GM21360 (cell line): ENCODE results near the gene CEMIP2.

ENCODE experiments used
- ATAC-seq: cut with Tn5 transposase; IDR thresholded peaks from one replicate; pipeline ENCODE4 v1.9.1; 2021; ENCODE audit warnings: mild to moderate bottlenecking, moderate library complexity; ENCODE audit not compliant: unreplicated experiment

Gene CEMIP2

DNA sequence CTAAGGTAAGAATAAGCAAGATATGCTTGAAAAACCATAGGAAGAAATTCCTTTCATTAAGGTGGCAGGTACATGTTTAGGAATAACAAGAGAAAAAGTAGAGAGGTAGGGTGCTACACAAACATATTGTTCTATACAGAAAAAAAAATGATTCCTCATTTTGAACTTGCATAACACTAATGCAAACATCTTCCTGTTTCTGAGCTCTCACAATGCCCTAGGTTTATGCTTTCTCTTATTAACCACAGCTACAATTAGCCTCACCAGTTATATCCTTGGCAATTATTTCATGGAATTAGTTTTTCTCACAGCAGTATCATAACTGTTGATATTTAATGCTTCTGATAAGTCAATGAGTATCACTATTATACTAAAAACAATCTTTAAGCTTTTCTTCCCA, 20.7 kb downstream of the CEMIP2 start:
- ATAC-seq = no peak

DNA sequence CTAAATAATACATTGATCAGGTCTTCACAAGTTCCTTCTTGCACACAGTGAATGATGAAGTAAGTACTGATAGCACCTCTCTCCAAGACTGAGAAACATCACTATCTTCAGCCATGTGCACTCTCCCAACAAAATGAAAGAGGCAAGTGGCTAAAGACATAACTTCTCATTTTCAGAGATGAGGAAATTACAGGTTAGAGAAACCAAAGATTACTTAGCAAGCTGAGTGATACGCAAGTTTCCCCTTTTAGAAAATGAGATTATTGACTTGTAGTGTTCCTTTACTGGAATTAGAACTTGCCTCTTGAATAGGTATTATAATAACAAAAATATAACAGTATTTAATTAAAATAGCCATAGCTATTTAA, 21.6 kb downstream of the CEMIP2 start:
- ATAC-seq = no peak

DNA sequence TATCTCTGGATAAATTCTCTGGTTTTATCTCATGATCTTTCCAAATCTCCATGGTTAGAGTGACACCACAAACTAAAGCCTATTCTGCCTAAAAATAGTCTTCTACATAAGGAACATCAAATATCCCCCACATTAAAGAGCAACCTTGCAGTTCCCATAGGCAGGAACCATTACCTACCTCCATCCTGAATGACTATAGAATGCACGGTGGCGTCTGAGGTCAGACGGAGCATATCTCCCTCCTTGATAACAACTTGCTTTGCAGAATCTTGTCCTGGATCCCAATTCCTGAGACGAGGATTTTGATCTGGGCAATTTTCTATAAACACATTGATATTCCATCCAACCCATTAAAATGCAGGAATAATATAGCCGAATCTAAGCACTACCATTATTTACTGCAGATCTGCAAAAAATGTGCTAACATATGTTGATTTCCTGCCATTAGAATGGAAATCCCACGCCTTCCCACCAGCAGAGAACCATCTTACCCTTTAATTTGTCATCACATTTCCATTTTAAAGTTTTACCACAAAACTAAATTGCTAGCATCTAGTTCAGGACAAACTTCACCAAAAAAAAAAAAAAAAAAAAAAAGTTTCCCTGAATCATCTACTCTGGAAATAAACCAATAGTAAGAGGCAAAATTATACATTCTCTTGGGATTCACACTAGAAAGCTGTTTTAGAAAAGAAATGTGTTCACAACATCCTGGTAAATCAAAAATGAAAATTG, 22.1 kb downstream of the CEMIP2 start:
- ATAC-seq = no peak

DNA sequence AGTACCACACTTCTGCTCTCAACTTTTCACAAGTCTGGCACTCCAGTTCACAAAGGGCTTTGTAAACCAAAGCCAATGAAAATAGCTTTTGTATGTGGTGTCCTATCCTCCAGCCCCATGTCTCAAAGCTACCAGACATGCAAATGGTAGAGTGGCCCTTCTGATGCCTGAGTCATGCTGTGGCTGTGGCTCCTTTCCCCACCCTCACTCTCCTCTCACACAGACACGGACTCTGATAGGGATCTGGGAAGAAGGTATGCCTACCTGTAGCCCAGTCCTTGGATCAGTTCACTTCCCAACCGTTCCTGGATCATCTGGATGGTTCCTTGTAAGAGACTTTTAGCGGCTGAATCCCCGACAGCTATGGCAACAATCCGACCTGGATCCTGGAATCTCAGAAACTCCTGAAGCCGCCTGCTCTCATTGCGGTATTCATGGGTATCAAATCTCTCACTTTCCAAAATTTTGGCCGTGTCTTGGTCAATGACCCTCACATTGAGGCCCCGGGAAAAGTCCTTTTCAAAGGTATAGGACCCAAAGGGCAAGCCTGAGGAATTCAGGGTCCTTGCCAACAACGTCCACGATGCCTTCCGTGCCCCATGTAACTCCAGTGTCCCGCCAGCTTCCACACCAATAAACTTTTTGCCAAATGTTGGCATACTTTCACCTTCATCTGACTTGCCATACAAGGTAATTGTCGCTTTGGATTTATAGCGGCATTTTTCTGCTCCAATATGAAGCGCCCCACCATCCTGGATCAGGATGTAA, 23.4 kb downstream of the CEMIP2 start:
- no peak for ATAC-seq

DNA sequence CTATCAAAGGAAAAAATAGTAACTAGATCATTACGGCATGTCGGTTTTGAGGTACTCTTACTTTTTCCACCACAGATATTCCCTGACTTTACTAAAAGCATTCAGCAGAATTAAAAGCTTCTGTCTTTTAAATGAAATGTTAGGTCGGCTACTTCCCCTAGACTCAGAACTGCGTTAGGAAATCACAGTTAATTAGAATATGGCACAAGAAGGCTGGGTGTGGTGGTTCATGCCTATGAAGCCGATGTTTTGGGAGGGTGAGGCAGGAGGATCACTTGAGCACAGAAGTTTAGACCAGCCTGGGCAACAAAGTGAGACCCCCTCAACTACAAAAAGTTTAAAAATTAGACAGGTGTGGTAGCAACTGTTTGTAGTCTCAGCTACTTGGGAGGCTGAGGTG, 24.4 kb downstream of the CEMIP2 start:
- no peak for ATAC-seq

DNA sequence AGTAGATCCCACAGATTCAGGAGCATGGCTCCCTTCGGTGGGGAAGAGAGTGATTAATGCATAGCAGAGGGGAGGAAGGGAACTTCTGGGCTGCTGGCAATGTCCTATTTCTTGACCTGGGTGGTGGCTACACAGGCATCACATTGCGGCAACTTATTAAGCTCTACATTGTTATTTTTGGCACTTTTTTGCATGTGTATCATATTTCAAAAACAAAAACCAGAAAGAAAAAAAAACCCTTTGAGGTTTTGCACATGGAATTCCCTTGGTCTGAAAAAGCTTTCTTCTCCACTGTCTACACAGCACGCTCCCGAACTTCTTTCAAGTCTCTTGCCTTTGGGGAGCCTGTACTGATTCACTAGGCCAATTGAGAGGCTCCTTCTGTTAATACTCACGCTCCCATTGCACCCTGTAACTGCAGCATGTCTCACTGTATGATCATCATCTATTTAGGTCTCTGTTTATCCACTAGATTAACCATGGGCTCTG, 25.1 kb downstream of the CEMIP2 start:
- no peak for ATAC-seq

DNA sequence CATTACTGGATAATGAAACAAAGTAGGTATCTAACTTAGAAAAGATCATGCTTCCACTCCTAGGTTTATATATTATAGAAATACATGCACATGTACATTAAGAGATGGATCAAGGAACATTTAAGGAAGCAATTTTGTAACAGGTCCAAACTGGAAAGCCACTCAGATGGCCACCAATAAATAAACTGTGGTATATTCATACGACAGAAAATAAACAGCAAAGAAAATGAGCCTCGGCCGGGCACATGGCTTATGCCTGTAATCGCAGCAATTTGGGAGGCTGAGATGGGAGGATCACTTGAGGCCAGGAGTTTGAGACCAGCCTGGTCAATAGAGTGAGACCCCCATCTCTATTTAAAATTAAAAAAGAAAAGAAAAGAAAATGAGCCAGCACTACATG, 25.6 kb downstream of the CEMIP2 start:
- ATAC-seq = no peak

DNA sequence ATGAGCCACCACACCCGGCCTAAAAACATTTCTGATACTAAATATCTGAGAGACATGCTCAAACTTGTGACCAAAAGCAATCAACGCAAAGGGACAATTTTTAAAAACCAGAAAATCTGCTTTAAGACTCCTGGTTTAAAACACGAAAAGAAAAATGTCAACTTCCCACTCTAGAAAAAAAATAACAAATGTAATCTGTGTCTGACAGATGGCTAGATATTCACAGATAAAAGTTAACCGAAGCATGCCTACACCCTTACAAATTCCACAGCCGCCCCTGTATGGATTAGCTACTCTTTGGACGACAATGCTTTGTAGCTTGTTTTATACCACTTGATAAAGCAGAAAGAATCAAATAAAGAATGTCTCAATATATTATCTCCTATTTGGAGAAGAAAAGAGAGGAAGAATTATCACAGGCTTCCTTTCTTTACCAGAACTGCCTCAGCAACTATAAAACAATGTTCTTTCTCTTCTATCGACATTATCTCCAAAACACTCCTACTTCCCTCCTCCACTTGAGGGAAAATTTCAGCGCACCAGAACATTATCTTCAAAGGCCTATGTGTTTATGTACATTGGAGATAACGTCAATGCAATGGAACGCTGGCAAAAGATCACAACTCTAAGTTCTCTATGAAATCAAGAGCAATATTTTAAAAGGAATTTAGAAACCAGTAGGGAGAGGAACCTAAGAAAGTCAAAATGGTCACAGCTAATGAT, 26.2 kb downstream of the CEMIP2 start:
- no peak for ATAC-seq

DNA sequence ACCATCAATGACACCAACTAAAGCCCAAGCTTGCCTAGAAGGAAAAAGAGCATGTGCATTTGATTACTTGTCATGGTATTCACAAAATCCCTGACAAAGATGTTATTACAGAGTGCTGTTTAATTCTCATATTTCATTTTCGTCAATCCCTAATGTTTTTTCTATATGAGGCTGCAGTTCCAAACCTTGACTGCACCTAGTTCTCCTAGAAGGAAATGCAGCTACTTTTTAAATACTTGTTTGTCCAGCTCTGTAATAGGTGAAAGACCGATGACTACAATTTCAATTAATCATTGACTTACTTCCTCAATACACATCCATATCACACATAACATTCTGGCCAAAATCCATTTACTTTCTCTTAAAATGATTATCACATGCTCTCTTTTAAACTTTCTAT, 28.1 kb downstream of the CEMIP2 start:
- ATAC-seq = no peak

DNA sequence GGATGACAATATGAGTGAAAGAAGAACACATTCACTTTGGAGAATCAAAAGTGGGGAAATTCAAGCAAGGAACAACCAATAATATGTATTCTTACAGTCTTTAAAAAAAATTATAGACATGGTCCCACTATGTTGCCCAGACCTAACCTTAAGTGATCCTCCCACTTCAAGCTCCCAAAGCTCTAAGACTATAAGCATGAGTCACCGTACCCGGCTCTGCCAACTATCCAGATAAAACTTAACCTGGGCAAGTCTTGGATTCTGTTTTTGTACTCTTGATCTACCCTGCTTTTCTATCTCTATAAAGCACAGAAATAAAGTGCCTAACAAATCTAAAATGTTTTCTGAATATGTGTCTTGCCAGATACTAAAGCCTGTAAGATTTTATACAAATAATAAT, 30.9 kb downstream of the CEMIP2 start:
- ATAC-seq = no peak

DNA sequence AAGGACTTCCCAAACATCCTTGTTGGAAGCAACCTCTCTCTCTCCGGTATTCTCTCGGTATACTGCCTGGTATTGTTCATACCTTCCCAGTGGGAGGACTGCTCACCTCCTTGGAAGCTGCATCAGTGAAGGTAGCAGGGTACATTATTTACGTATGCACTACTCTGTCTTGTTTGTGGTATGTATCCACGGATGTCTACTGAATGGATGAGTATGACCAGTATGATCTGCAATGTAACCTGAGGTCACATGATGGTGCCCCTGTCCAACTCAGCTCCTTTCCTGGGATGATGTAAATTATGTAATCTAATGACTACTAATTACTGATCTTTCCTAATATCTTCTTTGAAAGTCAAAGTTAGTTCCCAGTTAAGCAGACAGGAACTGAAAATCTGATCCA, 32.1 kb downstream of the CEMIP2 start:
- ATAC-seq = no peak

DNA sequence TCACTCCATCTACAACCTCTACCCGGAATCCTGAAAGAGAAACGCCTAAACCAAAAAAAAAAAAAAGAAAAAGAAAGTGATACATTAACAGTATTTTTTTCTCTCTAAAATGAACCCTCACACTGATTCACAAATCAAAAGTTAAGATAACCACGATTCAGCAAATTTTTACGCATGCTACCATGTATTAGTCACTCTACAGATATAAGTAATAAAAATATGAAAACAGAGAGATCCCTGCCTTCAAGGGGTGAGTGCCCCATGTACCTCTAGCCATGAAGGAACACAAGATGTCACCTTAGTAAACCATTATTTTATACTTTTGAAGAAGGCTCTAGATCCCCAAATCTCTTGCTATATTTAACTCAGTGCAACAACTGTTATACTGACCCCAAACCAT, 33.4 kb downstream of the CEMIP2 start:
- no peak for ATAC-seq

DNA sequence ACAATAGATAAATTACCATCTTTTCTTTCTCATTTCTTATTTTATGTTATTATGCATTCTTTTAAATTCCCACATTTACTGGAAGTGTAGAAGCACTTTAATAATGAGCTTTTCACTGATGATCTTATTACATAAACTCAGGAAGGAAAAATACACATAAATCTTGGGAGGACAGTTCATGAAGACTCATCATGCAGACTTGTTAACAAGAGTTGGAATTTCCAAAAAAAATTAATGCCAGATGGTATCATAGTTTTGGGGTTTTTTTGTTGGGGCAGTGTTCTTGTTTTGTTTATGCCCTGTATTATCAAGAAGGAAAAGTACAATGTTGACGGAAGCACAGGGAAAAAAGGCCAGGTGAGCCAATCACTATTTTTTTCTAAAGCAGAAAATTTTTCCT, 35.1 kb downstream of the CEMIP2 start:
- ATAC-seq = no peak

DNA sequence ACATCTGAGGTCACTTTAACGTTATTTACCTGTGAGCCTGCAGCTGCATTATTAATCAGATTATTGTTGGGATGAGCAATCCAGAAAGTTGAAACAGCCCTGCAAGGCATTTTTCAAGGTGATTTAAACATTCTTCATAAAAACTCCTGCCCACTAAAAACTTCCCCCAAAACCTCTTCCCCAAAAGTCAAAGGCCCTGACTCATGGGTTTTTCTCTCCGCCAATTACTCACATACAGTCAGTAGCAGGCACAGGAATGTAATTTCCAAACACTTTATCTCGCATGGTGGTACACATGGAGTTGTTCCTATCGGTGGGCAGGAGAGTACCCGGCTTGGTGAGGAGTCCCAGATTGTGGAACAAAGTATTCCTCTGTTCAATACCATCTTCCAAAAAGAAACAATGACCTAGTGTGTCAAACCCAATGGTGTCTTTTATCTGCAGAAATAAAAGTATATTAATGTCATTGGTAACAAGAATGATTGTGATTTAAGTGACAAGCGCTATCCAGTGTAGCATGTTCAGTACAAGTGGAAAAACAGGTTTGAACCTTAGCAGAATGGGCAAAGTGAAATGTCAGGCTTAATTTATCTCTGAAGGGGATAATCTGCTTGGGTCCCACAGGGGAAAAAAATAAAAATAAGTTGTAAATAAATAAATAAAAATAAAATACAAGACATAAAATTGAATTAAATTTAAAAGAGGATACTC, 38.3 kb downstream of the CEMIP2 start:
- ATAC-seq = no peak

DNA sequence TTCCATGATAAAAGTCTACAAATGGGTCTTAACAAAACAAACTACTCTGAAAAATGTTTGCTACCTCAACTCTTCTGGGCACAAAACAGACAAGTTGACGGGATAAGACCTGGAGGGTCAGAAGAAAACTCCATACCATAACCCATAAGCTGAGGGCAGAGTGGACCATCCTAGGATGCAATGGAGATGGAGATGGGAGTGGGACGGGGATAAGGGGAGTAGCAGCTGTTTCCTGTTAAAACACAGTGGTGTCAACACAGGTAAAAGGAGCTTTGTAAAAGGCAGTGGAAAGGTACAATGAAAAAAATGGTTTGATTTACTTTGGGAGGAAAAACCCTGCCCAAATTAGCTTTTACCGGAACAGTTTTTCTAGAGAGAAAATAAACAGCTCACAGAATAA, 41.6 kb downstream of the CEMIP2 start:
- no peak for ATAC-seq

DNA sequence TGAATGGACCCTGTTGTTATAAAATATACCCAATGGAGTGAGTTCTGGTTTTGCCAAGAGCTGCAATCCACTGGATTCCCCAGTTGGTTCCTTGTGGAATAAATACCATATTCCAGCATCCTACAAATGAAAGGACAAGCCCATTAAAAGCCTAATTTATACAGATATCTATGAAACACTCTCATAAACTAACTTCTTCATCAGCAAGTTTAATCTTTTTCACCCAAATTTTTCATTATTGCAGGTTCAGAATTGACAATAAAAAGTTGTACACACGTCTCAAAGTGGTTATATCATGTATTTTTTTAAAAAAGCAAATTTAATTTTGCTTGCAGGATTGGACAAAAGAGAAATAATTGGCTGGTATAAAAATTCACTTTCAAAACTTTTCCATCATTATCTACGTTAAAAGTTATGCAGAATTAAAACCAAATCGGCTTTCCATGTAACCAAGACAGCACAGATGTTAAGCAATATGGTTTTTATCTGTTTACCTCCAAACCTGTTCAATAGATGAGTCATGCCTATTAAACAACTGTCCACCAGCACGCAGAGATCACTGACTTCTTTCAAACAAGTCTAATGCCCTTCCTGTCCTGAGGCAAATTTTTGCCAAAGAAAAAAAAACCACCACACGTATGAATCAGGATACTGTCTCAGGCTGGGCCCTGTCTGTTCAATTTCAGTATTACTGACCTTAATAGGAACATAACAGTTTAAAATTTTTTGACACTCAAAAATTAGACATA, 42.5 kb downstream of the CEMIP2 start:
- no peak for ATAC-seq

DNA sequence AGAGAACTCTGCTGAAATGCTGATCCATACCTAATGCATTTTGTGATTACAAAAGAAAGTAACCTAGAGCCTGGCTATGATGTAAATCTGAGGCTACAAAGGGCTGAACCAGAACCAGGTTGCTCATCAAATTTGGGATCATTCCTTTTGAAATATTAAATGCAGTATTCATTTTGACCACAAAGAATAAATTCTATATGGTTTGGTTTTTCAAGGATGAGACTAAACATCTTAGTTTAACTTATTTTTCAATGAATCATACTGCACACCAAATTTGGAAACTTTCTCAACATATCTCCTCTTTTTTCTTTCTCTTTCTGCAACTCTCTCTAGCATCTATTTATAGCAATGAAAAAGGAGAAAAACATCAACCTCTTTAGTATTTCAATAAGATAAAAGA, 46.5 kb downstream of the CEMIP2 start:
- ATAC-seq = no peak

DNA sequence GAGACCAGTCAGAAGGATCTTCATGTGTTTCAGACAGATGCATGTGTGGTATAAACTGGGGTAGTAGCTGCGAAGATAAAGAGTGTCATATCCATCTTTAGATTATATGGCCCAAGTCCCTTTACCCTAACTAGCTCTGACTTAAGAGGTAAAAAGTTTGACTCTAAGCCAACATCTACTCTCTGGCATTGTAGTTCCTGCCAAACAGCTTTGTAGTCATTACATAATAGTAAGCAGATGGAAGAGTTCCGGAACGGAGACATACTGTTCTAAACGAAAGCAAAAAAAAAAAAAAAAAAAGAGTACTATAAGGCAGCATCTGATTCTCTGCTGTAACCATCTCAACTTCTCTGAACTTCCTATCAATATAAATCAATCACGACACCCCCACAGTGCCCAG, 48.8 kb downstream of the CEMIP2 start:
- ATAC-seq = no peak

DNA sequence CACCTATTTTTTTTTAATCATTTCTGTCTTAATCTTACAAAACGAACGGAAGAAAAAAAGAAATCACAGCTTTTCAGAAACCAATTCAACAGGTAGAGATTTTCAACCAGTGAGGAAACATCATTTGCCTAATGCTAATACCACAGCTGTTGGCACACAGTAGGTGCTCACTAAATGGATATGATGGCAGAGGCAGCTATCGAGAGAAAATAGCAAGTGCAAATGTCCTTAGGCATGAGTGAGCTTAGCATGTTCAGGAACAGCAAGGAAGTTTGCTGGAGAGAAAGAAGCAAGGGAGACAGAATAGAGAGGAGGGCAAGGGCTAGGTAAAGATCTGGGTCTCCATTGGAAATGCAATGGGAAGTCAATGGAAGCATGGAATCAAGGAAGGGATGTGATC, 49.2 kb downstream of the CEMIP2 start:
- ATAC-seq = no peak

DNA sequence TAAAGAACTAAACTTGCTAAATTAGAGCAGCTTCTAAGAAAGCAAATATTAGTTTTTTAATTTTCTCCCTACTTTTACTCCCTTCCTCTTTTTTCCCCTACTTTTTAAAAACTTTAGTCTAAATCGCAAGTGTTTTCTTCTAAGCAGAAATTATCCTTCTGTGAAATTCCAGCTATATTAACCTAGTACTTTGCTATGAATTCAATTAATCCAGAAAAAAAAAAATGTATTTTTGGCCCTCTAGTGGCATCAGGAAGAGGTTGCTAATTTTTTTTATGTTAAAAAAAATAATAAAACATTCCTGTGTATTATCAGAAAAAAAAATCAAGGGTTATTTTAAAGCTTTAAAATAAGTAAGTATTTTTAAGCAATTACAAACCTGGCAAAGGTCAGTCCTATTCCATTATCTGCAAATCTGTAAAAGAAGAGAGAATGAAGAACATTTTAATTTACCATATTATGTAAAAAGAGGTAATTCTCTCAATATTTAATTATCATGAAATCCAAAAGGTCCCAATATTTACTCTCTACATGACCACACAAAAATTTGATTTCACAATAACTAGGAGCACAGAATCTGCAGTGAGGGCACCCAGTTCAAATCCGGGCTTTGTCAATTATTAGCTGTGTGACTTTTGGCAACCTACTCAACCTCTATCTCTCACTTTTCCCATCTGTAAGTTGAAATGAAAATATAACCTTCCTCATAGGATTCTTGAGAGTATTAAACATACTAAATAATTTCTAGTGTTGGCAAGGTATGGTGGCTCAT, 52.0 kb downstream of the CEMIP2 start:
- no peak for ATAC-seq
